CMK (cell line): ENCODE results near the gene LRMDA.

ENCODE experiments used
- DNase-seq: peaks from one replicate; pipeline ENCODE4 v3.0.0-alpha.2; 2010; ENCODE audit warnings: low read depth

The LRMDA gene

DNA sequence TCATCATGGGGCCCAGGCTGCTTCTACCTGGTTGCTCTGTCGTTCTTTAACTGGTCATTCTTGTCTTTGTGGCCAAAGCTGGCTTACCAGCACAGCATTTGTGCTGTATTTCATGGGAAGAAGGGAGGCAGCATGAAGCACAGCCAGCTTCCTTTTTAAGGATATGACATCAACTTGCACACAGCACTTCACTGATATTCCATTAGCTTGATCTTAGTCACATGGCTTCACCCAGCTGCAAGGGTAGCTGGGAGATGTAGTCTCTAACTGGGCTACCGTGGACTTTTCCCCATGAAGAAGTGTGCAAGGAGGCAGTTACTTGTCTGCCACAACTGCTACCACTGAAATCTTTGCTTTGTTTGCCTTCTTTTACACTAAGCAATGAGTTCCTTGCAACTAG is 525.2 kb downstream of the LRMDA start:
- no peak for DNase-seq

- DNase-seq: no peak
Observed at GRCh38 chr10:75957314-75958120, 526.1 kb downstream of the LRMDA start.

- no peak for DNase-seq
Observed at GRCh38 chr10:75959209-75959608, 527.8 kb downstream of the LRMDA start.

DNA sequence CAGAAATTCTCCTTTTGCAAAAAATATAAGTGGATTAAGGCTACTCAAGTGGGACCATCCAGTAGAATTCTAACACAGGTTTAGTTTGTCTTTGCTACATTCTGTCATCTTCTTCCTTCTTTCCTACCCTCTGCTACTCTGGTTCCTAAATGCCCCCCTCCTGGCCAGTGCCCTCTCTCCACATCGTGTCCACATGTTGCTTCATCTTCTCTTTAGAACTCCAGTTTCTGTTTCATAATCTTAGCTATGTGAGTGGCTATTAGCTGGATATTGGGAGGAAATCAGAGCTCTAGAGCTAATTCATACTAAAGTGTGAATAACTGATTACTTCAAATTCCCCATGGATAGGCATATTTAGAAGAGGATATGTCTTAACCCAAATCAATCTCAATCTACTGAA is 528.5 kb downstream of the LRMDA start:
- no peak for DNase-seq

- DNase-seq: no peak
Observed at GRCh38 chr10:75962395-75963061, 531.1 kb downstream of the LRMDA start.

DNA sequence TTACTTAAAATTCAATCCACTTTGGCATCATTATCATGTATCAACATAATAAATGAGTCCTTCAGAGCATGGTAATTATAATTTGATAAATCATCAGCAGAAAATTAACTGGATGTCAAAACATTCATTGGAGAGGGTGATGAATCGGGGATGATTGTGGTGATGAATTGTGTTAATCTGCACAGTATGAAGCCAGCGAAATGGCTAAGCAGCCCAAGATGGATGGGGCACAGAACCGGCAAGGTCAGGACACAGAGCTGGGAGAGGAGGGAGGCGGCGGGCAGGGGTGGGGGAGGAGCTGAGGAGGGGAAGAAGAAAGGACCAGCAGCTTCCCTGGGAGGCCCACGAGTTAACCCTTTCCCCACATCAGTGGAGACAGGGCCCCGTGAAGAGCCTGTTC is 536.1 kb downstream of the LRMDA start:
- no peak for DNase-seq

DNA sequence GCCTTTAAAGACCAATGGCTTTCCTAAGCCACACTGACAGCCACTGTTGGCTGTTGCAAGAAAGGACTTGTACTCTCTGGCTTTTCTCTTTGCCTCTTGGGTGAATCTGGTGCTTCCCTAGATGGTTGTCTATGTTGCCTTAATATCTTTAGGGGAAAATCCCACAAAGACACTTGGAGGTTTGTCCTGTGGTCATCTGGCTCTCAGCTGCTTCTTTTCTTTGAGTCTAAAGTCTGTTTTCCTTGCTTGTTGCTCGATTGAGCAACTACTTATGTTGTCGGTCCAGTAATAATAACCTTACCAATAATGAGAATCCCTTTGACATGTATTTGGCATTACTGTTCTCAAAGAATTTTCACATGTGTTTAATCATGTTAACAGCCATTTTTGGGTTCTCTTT is 537.6 kb downstream of the LRMDA start:
- DNase-seq: no peak

DNA sequence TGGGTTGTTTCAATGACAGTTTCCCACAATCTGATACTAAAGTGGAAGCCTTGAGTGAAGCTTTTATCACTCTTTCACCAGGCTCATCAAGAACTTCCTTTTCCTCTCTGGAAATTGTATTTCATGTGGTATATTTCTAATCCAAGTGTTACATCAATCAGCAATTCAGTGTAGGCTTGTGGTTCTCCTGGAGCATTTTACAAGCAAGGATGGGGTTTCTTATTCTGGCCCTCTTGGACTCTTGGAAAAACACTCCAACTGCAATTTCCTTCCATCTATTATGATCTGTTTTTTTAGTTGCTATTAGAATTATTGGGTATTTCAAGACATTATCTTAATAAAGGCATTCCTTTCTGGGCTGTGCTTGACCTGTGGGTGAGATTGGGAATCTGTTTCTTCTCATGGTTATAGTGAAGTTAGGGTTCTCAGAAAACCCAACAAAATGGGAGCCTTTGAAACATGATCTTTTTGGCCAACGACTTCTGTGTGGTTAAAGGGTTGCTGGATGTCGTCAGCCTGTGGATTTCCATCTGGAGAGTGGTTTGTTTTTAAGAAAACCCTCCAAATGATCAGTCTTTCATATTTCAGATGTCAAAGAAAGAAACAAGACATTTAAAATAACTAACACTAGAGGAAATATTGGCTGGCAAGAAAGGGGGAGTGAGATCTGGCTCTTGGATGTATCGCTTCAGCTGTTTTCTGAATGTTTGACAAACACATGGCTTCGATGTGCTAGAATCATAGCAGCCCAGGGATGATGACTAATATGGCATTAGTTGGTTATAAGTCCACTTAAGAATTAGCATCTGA is 540.2 kb downstream of the LRMDA start:
- no peak for DNase-seq

GRCh38 chr10:75972491-75973276 is 541.3 kb downstream of the LRMDA start:
- no peak for DNase-seq

- DNase-seq: no peak
Observed at GRCh38 chr10:75974080-75974479, 542.7 kb downstream of the LRMDA start.

DNA sequence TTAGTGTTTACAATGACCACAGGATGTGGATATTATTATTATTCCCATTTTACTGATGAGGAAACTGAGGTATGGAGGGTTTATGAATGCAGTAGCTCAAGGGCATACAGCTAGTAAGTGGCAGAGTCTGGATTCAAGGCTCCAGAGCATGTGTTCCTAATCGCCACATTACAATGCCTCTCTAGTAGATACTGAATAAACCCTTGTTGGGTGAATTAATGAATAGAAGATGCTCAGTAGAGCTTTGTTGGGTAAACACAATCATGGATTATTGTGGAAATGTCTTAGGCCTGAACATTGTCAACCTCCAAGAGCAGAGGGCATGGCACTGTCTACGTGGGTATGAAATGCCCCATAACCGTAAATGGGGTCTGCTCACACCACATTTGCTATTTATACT is 545.3 kb downstream of the LRMDA start:
- no peak for DNase-seq

DNA sequence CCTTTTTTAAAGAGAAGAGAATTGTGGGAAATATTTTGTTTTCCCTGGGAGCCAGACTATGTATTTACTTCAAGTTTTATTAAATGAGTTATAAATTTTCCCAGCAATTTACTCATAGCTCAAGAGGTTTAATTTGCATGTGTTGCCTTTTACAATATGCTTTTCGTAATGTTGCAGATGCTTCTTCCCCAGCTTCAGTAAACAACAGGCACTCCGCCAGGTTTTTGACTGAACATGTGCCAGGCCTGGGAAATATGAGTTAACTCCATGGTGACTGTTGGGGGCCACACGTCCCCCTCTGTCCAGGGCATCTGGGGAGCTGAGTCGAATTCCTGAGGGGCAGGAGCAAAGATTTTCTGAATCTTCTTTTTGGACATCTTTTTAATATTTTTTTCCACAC is 545.7 kb downstream of the LRMDA start:
- DNase-seq: no peak

DNA sequence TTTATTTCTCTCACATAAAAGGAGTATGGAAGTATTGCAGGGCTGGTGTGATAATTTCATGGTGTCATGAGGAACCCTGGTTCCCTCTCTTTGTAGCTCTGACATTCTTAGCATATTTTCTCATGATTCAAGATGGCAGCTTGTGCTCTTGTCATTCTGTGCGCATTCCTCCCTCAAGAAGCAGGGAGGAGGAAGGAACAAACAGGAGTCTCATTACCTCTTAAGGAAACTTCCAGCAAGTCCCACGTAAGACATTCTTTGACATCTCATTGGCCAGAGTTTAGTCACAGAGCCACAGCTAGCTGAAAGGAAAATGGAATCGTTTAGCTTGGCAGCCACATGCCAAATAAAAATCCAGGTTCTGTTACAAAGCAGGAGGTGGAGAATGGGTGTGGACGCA is 546.8 kb downstream of the LRMDA start:
- DNase-seq: no peak

DNA sequence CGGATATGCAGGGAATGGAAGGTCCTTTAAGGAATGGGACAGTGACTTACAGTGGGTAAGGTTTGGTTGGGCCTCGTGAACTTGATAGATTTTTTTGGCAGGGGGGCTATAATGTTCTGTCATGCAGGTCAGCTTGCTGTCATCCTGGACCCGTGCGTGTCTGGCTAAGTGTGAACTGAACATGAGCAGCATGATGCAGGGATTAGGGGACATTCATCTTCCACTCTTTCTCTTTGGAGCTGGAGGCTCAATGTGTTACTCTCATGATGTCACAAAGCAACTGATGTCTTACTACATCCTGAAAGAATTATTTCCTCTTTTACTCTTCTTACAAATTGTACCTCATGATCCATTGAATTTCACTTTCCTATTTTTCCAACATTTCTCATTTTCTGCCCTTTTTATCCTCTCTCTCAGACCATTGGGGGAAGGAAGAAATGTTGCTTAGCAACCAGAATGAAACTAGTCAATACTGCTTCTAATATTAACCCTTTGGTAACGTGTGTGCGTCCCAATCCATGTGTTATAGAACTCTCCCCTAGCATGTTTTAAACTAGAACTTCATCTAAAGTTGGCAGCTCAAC is 549.1 kb downstream of the LRMDA start:
- no peak for DNase-seq

DNA sequence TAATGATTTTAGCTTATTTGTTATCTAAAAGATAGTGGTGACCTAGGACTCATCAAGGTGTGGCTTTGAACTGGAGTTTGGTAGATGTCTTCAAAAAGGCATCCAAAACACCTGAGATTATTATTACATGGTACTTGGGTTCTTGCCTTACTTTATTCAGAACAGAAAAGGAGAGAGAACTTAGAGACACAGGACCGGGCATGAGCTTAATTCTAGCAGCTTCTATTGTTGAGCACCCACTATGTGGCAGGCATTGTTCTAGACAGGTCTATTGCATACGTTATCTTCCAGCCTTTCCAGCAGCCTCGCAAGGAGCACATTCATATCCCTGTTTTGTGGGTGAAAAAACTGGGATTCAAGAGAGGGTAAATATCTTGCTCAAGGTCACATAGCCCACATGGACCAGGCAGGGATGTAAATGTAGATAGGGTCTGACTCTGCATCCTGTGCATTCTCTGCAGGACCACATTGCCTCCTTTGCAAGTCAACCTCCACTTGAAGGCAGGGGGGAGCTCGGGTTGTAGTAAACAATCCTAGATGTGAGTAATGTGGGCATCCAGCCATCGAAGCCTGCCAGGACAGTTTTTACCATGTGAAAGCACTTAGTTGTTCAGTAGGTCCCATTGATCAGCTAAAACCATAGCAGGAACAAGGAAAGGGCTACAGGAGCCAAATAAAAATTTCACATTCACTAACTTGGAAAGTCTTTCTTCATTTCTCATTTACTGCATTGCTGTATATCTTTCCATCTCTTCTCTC is 551.4 kb downstream of the LRMDA start:
- DNase-seq: no peak

- no peak for DNase-seq
Observed at GRCh38 chr10:75984067-75984466, 552.6 kb downstream of the LRMDA start.

- DNase-seq: no peak
Observed at GRCh38 chr10:75987616-75988015, 556.2 kb downstream of the LRMDA start.

DNA sequence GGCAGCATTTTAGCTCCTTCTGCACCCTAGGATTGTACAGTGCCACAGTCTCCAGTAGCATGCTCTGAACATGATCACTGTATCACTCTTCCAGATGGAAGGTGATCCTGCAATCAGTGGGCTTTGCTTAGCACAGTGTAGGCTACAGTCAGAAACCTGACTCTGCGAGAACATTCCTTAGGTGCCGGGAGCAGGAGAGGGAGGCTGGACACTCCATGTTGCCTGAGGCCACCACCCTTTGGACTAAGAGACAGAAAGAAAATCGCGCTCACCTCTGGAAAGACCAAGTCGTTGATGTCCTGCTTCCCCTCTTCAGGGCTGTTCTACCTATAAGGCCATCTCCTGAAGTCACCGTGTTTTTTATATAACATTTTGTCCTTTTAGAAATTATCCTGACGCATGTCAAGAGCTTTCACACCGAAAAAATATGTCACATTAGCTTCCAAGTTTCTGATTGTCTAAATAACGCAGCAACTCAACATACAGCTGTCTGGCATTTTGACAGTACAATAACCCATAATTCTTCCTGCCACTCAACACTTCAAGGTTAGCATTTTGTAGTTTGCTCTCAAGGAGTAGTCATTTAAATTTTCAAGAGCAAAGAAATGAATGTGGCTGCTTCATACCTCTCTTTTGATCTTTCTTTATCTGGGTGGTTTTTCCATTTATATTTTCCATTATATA is 563.1 kb downstream of the LRMDA start:
- no peak for DNase-seq

GRCh38 chr10:75995041-75995430 is 563.6 kb downstream of the LRMDA start:
- no peak for DNase-seq

DNA sequence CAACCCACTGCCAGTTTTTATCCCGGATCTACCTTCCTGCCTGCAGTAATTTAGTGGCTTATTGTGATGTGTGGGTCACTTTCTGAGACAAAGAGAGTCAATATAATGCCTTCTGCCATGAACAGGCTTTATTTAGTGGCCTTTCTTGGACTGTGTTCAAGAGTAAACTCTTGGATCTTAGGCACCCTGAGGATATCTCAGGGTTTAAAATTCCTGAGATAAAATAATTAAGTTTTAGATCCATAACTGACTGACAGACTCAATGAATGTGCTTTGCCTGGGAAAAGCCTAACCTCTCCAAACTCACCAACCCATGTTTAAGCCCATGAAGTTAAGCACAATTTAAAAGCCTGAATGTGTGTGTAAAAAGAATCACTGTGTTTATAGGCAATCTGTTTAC is 564.3 kb downstream of the LRMDA start:
- no peak for DNase-seq
